Measurements from ENCODE around the gene LEFTY1.

DNA sequence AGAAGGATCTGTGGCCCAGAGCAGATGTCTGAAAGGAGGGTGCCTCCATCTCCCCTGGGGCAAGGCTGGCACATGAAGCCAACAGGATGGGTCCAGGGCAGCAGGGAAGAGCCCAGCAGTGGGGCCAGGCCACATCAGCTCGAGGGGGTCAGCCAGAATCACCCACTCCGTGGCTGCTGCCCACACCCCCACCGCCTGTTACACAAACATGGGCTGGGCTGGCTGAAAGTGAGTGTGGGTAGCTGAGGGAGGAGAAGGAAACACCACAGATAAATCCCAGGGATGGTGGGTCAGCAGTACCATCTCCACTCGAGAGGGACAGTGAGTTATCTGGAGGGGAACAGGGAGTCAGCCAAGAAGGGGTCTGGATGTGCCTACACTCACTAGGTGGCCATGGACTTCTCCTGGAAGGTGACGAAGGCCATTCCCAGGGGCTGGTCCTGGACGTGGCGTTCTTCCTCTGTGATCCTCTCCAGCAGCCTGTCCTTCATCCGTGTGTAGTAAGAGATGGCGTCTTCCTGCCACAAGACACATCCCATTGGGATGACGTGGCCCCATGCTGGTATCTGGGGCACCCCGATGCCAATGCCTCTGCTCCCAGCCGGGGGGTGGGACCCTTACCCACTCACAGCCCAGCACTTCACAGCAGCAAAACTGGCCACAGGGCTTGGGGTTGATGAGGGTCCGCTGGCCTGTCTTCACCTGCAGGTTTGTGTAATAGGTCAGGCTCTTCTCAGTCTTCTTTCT, 26.9 kb downstream of the LEFTY1 start:
- TF ChIP-seq, protein P1, sequence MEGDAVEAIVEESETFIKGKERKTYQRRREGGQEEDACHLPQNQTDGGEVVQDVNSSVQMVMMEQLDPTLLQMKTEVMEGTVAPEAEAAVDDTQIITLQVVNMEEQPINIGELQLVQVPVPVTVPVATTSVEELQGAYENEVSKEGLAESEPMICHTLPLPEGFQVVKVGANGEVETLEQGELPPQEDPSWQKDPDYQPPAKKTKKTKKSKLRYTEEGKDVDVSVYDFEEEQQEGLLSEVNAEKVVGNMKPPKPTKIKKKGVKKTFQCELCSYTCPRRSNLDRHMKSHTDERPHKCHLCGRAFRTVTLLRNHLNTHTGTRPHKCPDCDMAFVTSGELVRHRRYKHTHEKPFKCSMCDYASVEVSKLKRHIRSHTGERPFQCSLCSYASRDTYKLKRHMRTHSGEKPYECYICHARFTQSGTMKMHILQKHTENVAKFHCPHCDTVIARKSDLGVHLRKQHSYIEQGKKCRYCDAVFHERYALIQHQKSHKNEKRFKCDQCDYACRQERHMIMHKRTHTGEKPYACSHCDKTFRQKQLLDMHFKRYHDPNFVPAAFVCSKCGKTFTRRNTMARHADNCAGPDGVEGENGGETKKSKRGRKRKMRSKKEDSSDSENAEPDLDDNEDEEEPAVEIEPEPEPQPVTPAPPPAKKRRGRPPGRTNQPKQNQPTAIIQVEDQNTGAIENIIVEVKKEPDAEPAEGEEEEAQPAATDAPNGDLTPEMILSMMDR (conservative IDR thresholded peaks at IDR 0.05; ENCODE audit: low read length), result no peak
- TF ChIP-seq EZH2phosphoT487 (IDR thresholded peaks at IDR 0.05; ENCODE audit: borderline replicate concordance, low read depth, low read length), result no peak

Measured in OCI-LY7 (cell line).